H1 (cell line): ENCODE results near the gene LSM14B. TPM values are rescaled to one million over a fixed set of nuclear protein-coding genes. Genes with fewer than 3 reads are reported as not detected.

Source experiments
- CTCF ChIA-PET: fragments of 300-600 bp; sonication (Branson Sonifier 250); formaldehyde crosslinking; loops from one replicate; lab custom pipeline; 2021; ENCODE audit not compliant: partially characterized antibody; lab: Charles Lee
- POLR2A ChIA-PET: fragments of 300-600 bp; sonication (Branson Sonifier 250); formaldehyde crosslinking; loops from one replicate; lab custom pipeline; 2021; ENCODE audit warnings: inconsistent platforms; ENCODE audit not compliant: partially characterized antibody; lab: Charles Lee
- DNase-seq, 2 experiments: peaks; one replicate each; pipeline versions ENCODE4 v3.0.0 to v3.0.0-alpha.2; 2010 to 2022; ENCODE audit warnings: low spot score in 2 of 2, low read depth in 1 of 2, mixed read lengths in 1 of 2
- FAIRE-seq: peaks from 2 replicates; lab custom pipeline; 2011; peaks lifted over from hg19 to GRCh38; lab: Jason Lieb, UNC
- H2AFZ ChIP-seq: 2 replicates; pipeline ENCODE4 v1.8.1; 2012; ENCODE audit warnings: low read length, inconsistent platforms
- H2AK5ac ChIP-seq: 2 replicates; pipeline ENCODE4 v1.6.1; 2013; ENCODE audit warnings: low read depth, low read length
- H2BK120ac ChIP-seq: replicated peaks from 2 replicates; pipeline ENCODE3; 2013; ENCODE audit warnings: low read depth, low read length, inconsistent platforms
- H2BK12ac ChIP-seq: 2 replicates; pipeline ENCODE4 v1.6.1; 2013; ENCODE audit warnings: low read depth, low read length
- H2BK15ac ChIP-seq: 2 replicates; pipeline ENCODE4 v1.6.1; 2013; ENCODE audit warnings: low read length
- H2BK20ac ChIP-seq: 2 replicates; pipeline ENCODE4 v1.6.1; 2013; ENCODE audit warnings: low read length
- H2BK5ac ChIP-seq: 2 replicates; pipeline ENCODE4 v1.6.1; 2013; ENCODE audit warnings: low read depth, low read length
- H3K14ac ChIP-seq: 2 replicates; pipeline ENCODE4 v1.6.1; 2013; ENCODE audit warnings: inconsistent platforms; ENCODE audit not compliant: insufficient read length
- H3K18ac ChIP-seq: 2 replicates; pipeline ENCODE4 v1.6.1; 2013; ENCODE audit warnings: low read length; ENCODE audit errors: extremely low read depth
- H3K23ac ChIP-seq: 2 replicates; pipeline ENCODE4 v1.6.1; 2013; ENCODE audit warnings: inconsistent platforms; ENCODE audit not compliant: insufficient read length
- H3K23me2 ChIP-seq: 2 replicates; pipeline ENCODE4 v1.6.1; 2013; ENCODE audit warnings: low read depth, low read length
- H3K27ac ChIP-seq: 2 replicates; pipeline ENCODE4 v1.6.1; 2011; ENCODE audit warnings: low read depth, low read length, inconsistent platforms
- H3K27me3 ChIP-seq, 4 experiments: replicated peaks in 1 of 4; 1 replicate in 1 of 4; 2 replicates in 3 of 4; pipeline versions ENCODE4 v1.6.1 to v1.8.1; 2011 to 2013; ENCODE audit warnings: low read length in 3 of 4, mild to moderate bottlenecking in 3 of 4, inconsistent platforms in 2 of 4, mixed read lengths in 2 of 4, moderate library complexity in 1 of 4; ENCODE audit not compliant: control insufficient read depth in 3 of 4, insufficient read depth in 3 of 4; ENCODE audit errors: extremely low read depth in 1 of 4
- H3K36me3 ChIP-seq, 4 experiments: 2 replicates each; pipeline versions ENCODE4 v1.6.1 to v1.8.1; 2011 to 2013; ENCODE audit warnings: mild to moderate bottlenecking in 4 of 4, low read length in 3 of 4, moderate library complexity in 2 of 4, control low read depth in 1 of 4, inconsistent platforms in 1 of 4; ENCODE audit not compliant: insufficient read depth in 4 of 4, control insufficient read depth in 2 of 4
- H3K4ac ChIP-seq: replicated peaks from 2 replicates; pipeline ENCODE3; 2013; ENCODE audit warnings: low read length, low read depth, mixed read lengths, inconsistent platforms; ENCODE audit not compliant: insufficient read length
- H3K4me1 ChIP-seq, 4 experiments: replicated peaks in 1 of 4; 1 replicate in 1 of 4; 2 replicates in 3 of 4; pipeline versions ENCODE4 v1.6.1 to v1.8.1; 2011 to 2013; ENCODE audit warnings: low read length in 3 of 4, inconsistent platforms in 2 of 4, mixed read lengths in 1 of 4; ENCODE audit not compliant: insufficient read depth in 4 of 4, control insufficient read depth in 3 of 4
- H3K4me2 ChIP-seq, 2 experiments: 2 replicates each; pipeline versions ENCODE4 v1.6.1 to v1.8.1; 2011 to 2013; ENCODE audit warnings: low read depth in 2 of 2, low read length in 2 of 2, control low read depth in 1 of 2, inconsistent platforms in 1 of 2, mild to moderate bottlenecking in 1 of 2; ENCODE audit not compliant: insufficient read depth in 1 of 2
- H3K4me3 ChIP-seq, 4 experiments: fragments of 200-600, 300-600 bp in 1 of 4; sonication (generic), shearing (Covaris generic), sonication (Bioruptor Twin) in 1 of 4; 2 replicates each; pipeline versions ENCODE4 v1.5.1 to v1.8.1; 2011 to 2016; ENCODE audit warnings: low read length in 4 of 4, low read depth in 3 of 4, control low read depth in 2 of 4, inconsistent platforms in 2 of 4, mild to moderate bottlenecking in 2 of 4, mixed read lengths in 1 of 4, moderate library complexity in 1 of 4; ENCODE audit not compliant: insufficient read depth in 2 of 4; ENCODE audit errors: extremely low read depth in 1 of 4
- H3K56ac ChIP-seq: replicated peaks from 2 replicates; pipeline ENCODE3; 2013; ENCODE audit warnings: low read depth, mild to moderate bottlenecking, mixed read lengths, low read length, inconsistent platforms; ENCODE audit not compliant: insufficient read length
- H3K79me1 ChIP-seq: 2 replicates; pipeline ENCODE4 v1.6.1; 2013; ENCODE audit warnings: low read depth, low read length, control low read depth
- H3K79me2 ChIP-seq, 2 experiments: 2 replicates each; pipeline versions ENCODE4 v1.6.1 to v1.8.1; 2012 to 2013; ENCODE audit warnings: low read length in 2 of 2, mild to moderate bottlenecking in 2 of 2, inconsistent platforms in 1 of 2; ENCODE audit not compliant: insufficient read depth in 2 of 2, control insufficient read depth in 1 of 2
- H3K9ac ChIP-seq, 4 experiments: replicated peaks in 1 of 4; 1 replicate in 1 of 4; 2 replicates in 3 of 4; pipeline versions ENCODE4 v1.6.1 to v1.8.1; 2011 to 2013; ENCODE audit warnings: low read depth in 3 of 4, low read length in 3 of 4, control low read depth in 2 of 4, mild to moderate bottlenecking in 2 of 4, moderate library complexity in 2 of 4, inconsistent platforms in 1 of 4; ENCODE audit errors: extremely low read depth in 1 of 4
- H3K9me3 ChIP-seq, 2 experiments: 2 replicates each; pipeline versions ENCODE4 v1.6.1 to v1.8.1; 2012 to 2013; ENCODE audit warnings: mild to moderate bottlenecking in 2 of 2, moderate library complexity in 2 of 2, control low read depth in 1 of 2, inconsistent platforms in 1 of 2, low read depth in 1 of 2, low read length in 1 of 2, mixed read lengths in 1 of 2; ENCODE audit not compliant: insufficient read depth in 2 of 2
- H4K20me1 ChIP-seq, 2 experiments: replicated peaks in 1 of 2; 2 replicates each; pipeline versions ENCODE3 to v1.8.1; 2011 to 2013; ENCODE audit warnings: inconsistent platforms in 2 of 2, low read length in 2 of 2, mild to moderate bottlenecking in 1 of 2; ENCODE audit not compliant: insufficient read depth in 2 of 2, control insufficient read depth in 1 of 2
- H4K5ac ChIP-seq: 2 replicates; pipeline ENCODE4 v1.6.1; 2013; ENCODE audit warnings: low read length, low read depth, mixed read lengths, inconsistent platforms; ENCODE audit not compliant: insufficient read length
- H4K8ac ChIP-seq: 2 replicates; pipeline ENCODE4 v1.8.0; 2013; ENCODE audit warnings: mild to moderate bottlenecking, moderate library complexity, low read length, inconsistent platforms; ENCODE audit not compliant: insufficient read depth; ENCODE audit errors: extremely low read depth
- H4K91ac ChIP-seq: replicated peaks from 2 replicates; pipeline ENCODE3; 2013; ENCODE audit warnings: low read length, mixed read lengths, inconsistent platforms; ENCODE audit not compliant: insufficient read length
- CTCF ChIP-seq, 3 experiments: IDR thresholded peaks; 1 replicate in 2 of 3; 2 replicates in 1 of 3; pipeline versions ENCODE4 v1.5.1 to v1.6.1; 2011; ENCODE audit warnings: low read length in 3 of 3, mild to moderate bottlenecking in 3 of 3, inconsistent platforms in 2 of 3, low read depth in 1 of 3, moderate library complexity in 1 of 3; ENCODE audit not compliant: insufficient read depth in 1 of 3; ENCODE audit errors: control extremely low read depth in 1 of 3
- EGR1 ChIP-seq: IDR thresholded peaks from 2 replicates; pipeline ENCODE4 v1.6.1; 2011; ENCODE audit warnings: low read depth, low read length, borderline replicate concordance
- EP300 ChIP-seq, 2 experiments: IDR thresholded peaks; 1 replicate in 1 of 2; 2 replicates in 1 of 2; pipeline ENCODE4 v1.6.1; 2011 to 2012; ENCODE audit warnings: low read depth in 2 of 2, low read length in 2 of 2, mild to moderate bottlenecking in 2 of 2, borderline replicate concordance in 1 of 2, inconsistent platforms in 1 of 2, moderate library complexity in 1 of 2
- NRF1 ChIP-seq: IDR thresholded peaks from 2 replicates; pipeline ENCODE4 v1.6.1; 2011; ENCODE audit warnings: mild to moderate bottlenecking, low read depth, low read length, improper control_type of control experiment
- POLR2A ChIP-seq, 2 experiments: IDR thresholded peaks; 1 replicate in 1 of 2; 2 replicates in 1 of 2; pipeline ENCODE4 v1.6.1; 2011; ENCODE audit warnings: low read depth in 2 of 2, low read length in 2 of 2, mild to moderate bottlenecking in 2 of 2; ENCODE audit errors: control extremely low read depth in 1 of 2
- SIX5 ChIP-seq: IDR thresholded peaks from 2 replicates; pipeline ENCODE4 v1.6.1; 2011; ENCODE audit warnings: mild to moderate bottlenecking, low read depth, low read length
- USF2 ChIP-seq: IDR thresholded peaks from 2 replicates; pipeline ENCODE4 v1.6.1; 2011; ENCODE audit warnings: low read length, improper control_type of control experiment
- WGBS, 2 experiments: shearing (Covaris generic) in 1 of 2; methylation state at CpG; one replicate each; pipeline versions ENCODE4 v1.1.6 to v1.1.7; 2013 to 2015; ENCODE audit warnings: low lambda C conversion rate in 2 of 2, mixed read lengths in 2 of 2, inconsistent platforms in 1 of 2, low coverage in 1 of 2, missing lambda C conversion rate in 1 of 2; ENCODE audit not compliant: insufficient replicate concordance in 2 of 2, insufficient coverage in 1 of 2, insufficient read length in 1 of 2; ENCODE audit errors: extremely low coverage in 1 of 2, missing lambda C conversion rate in 1 of 2; 5-methylcytosine and 5-hydroxymethylcytosine counted together
- polyA plus RNA-seq, 7 experiments: library from polyadenylated mRNA; depleted of rRNA in 3 of 7; stranded (reverse) in 5 of 7; unstranded in 2 of 7; fragments of >200 nt in 5 of 7; fragments of 200-250 nt in 2 of 7; gene quantifications; 1 replicate in 5 of 7; 2 replicates in 1 of 7; 4 replicates in 1 of 7; pipeline versions ENCODE4 v1.2.1 to v1.2.3, GENCODE V29; 2011 to 2013; ENCODE audit warnings: missing spikeins in 2 of 7, mixed read lengths in 2 of 7
- total RNA-seq: library from RNA; stranded (reverse); fragmentation: NEBNext Ultra II Directional; extraction: Animal tissue kit (Norgen Biotek cat#: 25700); gene quantifications from 2 replicates; pipeline ENCODE4 v1.2.1, GENCODE V29; 2021

The LSM14B gene
- total and polyA plus RNA-seq, 2 of the 8 experiments (the other 6 are each of a cell fraction or from before 2014, with no cell fraction given), result 58.3 to 65.6 TPM

GRCh38 chr20:62123450-62124118 lies 1.3 kb downstream of the LSM14B start:
- Histone ChIP-seq H3K4me2 (peak overlapping the region; percentile 81 to 86), H2BK15ac (no peak overlapping the region), H3K9me3 (no peaks in the 10 kb centered on the region), H3K27ac (no peak overlapping the region), H3K4me1 (peaks cover 4 to 13% (median 7%) of the 10 kb centered on the region in 4 experiments), H3K4me3 (peak overlapping the region; percentile 65 to 98 (median 78)), H2AK5ac (no peak overlapping the region), H3K36me3 (peaks cover 33 to 44% (median 37%) of the 10 kb centered on the region in 4 experiments), H4K5ac (no peak overlapping the region), H3K27me3 (no peaks in the 10 kb centered on the region; a peak in 1 of 7 replicates), H4K91ac (no peak overlapping the region), H2BK20ac (no peak overlapping the region), H4K8ac (no peak overlapping the region; the same call in 1 of the 2 replicates), H3K14ac (no peak overlapping the region), H3K18ac (no peak overlapping the region), H2BK5ac (no peak overlapping the region), H3K79me1 (peaks cover 18% of the 10 kb centered on the region), H3K56ac (no peak overlapping the region), H2AFZ (no peak overlapping the region), H4K20me1 (peaks cover 25 to 29% of the 10 kb centered on the region in 2 experiments), H3K9ac (peak overlapping the region in 2 of 4 experiments; percentile 42 to 44; a peak in 3 of 7 replicates), H3K79me2 (peaks cover 13 to 36% of the 10 kb centered on the region in 2 experiments), H2BK120ac (no peak overlapping the region), H3K4ac (no peak overlapping the region), H3K23me2 (peaks cover 5% of the 10 kb centered on the region; the same call in 1 of the 2 replicates), H3K23ac (no peak overlapping the region), H2BK12ac (no peak overlapping the region)
- POLR2A ChIA-PET, result interaction anchor here (1.1 to 12.2 kb wide), 10 partner anchors 11 to 112 kb away, joined by 3 to 125 read pairs (median 4); partner anchors contain the start of gene TAF4
- DNase-seq (no peak), FAIRE-seq (no peak)
- 62% methylated on average over 19 of the region's 19 CpGs; no CpG with 5 or more reads in 1 of the 2 experiments for WGBS, 2 experiments
- CTCF ChIA-PET, result interaction anchor here (1.1 to 5.4 kb wide), 7 partner anchors 10 to 113 kb away, joined by 4 to 57 read pairs (median 8); no protein-coding TSS in a partner anchor
- TF ChIP-seq EP300 (IDR thresholded peaks at IDR 0.05; ENCODE audit: borderline replicate concordance in 1 of 2, low read depth in 2 of 2, low read length in 2 of 2) (no peak), USF2 (no peak), CTCF (IDR thresholded peaks at IDR 0.05; ENCODE audit: control extremely low read depth in 1 of 3, insufficient read depth in 1 of 3, low read depth in 1 of 3, low read length in 3 of 3) (peak in 2 of 3 experiments; percentile 10 to 23; a peak in 2 of 4 replicates), NRF1 (no peak), POLR2A (IDR thresholded peaks at IDR 0.05; ENCODE audit: control extremely low read depth in 1 of 2, low read depth in 2 of 2, low read length in 2 of 2) (no peak), SIX5 (no peak), EGR1 (no peak)
